OCI-LY7 (cell line): ENCODE measurements around the gene IFNB1.

Experiments
- CTCF ChIP-seq: fragments of 200-600 bp; sonication (generic); conservative IDR thresholded peaks from 2 replicates; pipeline ENCODE4 v1.5.1; 2014; ENCODE audit warnings: mild to moderate bottlenecking, antibody characterized with exemption, low read length, moderate library complexity, mixed read lengths
- EZH2phosphoT487 ChIP-seq: fragments of 200-600 bp; sonication (generic); IDR thresholded peaks from 2 replicates; pipeline ENCODE4 v1.6.1; 2018; ENCODE audit warnings: low read depth, borderline replicate concordance, mild to moderate bottlenecking, mixed run types, antibody characterized with exemption, low read length, moderate library complexity, mixed read lengths

GRCh38 chr9:21085005-21085404 lies 7.3 kb upstream of the IFNB1 start:
- TF ChIP-seq CTCF (no peak), EZH2phosphoT487 (no peak)
